Activated T-cell treated with anti-CD3 and anti-CD28 coated beads for 4 hours (primary cell): ENCODE data around the gene MYBPC2.
A peak's percentile ranks its signal among the peaks of the same experiment; 100 is the strongest.

ENCODE experiments used
- DNase-seq: peaks from one replicate; pipeline ENCODE4 v3.0.0-alpha.2; 2020

The MYBPC2 gene

GRCh38 chr19:50410109-50410508 lies 22.6 kb upstream of the MYBPC2 start:
- no peak for DNase-seq

GRCh38 chr19:50412419-50412818 lies 20.3 kb upstream of the MYBPC2 start:
- no peak for DNase-seq

- DNase-seq, result no peak
These were observed 19.6 kb upstream of the MYBPC2 start for GRCh38 chr19:50413096-50413495.

GRCh38 chr19:50413531-50413930 lies 19.2 kb upstream of the MYBPC2 start:
- no peak for DNase-seq

DNA sequence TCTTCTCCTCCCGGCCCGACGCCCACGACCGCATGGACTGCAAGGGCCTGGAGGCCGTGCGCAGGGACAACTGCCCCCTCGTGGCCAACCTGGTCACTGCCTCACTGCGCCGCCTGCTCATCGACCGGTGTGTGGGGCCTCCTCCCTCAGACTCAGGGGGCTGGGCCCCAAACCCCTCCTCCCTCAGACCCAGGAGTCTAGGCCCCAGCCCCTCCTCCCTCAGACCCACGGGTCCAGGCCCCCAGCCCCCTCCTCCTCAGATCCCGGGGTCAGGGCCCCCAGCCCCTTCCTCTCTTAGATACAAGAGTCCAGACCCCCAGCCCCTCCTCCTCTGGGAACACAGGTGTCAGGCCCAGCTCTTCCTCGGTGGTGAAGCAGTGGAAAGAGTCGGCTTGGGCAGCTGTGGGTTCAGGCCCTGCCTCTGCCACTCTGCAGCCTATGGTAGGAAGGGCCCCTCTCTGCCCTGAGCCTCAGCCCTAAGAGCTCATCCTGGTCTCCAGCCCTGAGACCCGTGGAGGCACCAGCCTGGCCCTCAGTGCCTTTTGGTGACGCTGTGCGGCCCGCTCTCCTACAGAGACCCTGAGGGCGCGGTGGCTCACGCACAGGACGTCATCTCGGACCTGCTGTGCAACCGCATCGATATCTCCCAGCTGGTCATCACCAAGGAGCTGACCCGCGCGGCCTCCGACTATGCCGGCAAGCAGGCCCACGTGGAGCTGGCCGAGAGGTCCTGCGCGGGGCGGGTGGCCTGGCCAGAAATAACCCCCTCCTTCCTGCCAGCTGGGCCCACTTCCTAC lies 17.6 kb upstream of the MYBPC2 start:
- peak; percentile 72 for DNase-seq

GRCh38 chr19:50415661-50416033 lies 17.0 kb upstream of the MYBPC2 start:
- DNase-seq, result no peak

DNA sequence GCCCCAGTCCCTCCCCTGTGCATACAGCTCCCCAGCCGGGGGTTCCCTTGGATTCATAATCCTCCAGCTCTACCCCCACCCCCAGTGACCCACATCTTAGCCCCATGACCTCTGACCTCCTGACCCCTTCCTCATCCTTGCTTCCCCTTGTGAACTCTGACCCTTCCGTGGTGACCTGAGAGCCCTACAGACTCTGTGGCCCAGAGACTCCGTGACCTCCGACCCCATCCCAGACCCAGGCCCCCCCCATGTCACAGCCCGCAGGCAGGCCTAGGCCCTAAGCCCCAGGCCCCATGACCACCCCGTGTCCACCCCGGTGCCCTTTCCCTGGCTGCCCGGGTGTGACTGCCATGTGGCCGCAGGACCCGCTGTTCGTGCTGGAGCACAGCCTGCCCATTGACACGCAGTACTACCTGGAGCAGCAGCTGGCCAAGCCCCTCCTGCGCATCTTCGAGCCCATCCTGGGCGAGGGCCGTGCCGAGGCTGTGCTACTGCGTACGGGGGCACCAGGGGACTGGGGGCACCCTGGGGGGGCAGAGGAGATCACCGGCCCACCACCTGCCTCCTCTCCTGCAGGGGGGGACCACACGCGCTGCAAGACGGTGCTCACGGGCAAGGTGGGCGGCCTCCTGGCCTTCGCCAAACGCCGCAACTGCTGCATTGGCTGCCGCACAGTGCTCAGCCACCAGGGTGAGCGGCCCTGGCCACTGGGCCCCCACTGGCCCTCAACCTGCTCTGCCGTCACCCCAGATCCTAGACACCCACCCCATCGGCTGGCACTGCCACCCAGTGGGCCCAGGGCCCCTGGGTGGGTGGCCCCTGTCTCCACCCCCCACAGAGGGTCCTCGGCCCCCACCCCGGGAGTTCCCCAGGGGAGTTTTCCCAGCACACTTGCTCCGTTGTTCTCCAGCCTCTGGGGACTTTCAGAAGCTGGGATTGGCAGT lies 16.4 kb upstream of the MYBPC2 start:
- DNase-seq, result no peak

DNA sequence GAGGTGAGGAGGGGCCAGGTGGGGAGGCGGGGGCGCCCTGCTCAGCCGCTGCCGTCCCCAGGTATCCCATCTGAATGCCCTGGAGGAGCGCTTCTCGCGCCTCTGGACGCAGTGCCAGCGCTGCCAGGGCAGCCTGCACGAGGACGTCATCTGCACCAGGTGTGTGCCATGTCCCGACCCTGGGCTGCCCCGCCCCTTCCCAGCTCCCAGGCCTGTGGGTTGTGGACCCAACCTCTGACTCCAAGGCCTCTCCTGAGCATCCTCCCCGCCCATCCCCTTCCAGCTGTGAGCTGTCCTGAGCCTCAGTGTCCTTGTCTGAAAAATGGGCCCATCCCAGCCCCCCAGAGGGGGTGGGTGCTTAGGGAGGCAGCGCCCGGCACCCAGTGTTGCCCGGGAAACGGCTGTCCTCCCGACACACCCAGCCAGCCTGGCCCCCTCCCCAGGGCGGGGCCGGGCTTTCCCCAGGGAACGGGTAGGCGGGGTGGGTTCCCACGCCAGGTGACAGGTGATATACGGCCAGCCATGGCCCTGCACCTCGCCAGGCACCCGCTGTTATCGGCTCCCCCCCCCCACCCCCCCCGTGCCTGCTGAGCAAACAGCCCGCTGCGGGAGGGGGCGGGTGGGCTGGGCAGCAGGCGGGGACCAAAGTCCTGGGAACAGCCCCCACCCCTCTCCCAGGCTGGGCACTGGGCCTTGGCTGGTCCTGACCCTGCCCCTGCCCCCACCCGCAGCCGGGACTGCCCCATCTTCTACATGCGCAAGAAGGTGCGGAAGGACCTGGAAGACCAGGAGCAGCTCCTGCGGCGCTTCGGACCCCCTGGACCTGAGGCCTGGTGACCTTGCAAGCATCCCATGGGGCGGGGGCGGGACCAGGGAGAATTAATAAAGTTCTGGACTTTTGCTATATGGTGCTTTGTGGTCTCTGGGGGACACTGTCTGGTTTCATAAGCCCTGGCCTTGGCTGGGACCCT lies 15.3 kb upstream of the MYBPC2 start:
- DNase-seq, result no peak

- DNase-seq, result no peak
These were observed 14.3 kb upstream of the MYBPC2 start, which contains the start of gene SPIB for GRCh38 chr19:50418176-50419021. SPIB (plus strand) TSS chr19:50418938; CDS start chr19:50418963, 25 bp downstream.

DNA sequence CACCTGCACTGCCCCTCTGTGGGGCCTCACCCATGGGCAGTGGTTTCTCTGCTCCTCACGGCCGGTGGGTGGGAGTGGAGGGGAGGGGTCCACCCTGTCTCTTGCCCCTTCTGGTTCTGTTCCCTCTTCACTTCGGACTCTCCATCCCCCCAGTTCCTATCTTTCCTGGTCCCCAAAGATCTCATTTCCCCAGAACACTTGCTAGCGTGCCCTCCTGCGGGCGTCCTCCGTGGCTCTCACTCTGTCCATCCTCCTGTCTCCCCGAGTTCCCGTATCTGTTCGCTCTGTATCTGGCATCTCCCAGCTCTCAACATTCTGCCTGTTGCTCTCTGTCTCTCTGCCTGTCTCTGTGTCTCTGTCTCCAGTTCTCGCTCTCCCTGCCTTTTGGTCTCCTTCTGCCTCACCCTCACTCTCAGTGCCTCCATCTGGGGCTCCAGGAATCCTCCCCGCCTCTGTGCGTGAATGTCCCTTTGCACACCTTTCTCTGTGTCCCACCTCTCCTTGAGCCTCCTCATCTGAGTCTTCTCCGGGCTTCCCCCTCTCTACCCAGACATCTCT lies 13.6 kb upstream of the MYBPC2 start:
- no peak for DNase-seq

DNA sequence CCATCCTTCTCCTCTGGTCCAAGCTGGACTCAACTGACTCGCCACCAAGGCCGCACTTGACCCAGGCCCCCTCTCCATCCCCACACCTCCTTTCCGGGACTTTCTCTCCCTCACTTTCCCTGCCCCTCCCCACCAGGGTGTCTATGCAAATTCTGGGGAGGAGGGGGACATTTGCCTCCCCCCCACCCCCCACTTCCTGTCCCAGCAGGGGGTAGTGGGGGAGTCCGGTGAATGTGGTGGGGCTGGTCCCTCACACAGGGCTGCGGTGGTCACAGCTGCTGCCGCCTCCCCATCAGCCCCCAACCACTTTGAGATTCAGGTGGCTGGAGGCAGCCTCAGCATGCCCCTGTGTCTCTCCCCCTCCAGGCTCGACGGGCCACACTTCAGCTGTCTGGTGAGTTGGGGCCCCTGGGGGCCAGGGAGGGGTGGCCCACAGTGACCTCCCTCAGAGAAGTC lies 13.1 kb upstream of the MYBPC2 start:
- no peak for DNase-seq

GRCh38 chr19:50420127-50420526 lies 12.6 kb upstream of the MYBPC2 start:
- no peak for DNase-seq

DNA sequence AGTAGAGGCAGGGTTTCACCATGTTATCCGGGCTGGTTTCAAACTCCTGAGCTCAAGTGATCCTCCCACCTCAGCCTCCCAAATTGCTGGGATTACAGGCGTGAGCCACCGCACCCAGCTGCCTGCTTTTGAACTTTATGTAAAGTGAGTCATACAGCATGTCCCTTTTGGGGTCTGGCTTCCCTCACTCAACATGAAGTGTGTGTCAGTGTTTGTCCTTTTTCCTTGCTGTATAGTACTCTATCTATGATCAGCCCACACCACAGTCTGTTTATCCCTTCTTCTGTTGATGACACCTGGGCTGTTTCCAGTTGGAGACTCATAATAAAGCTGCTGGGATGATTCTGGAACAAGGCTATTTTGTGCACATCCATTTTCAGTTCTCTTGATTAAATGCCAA lies 11.9 kb upstream of the MYBPC2 start:
- DNase-seq, result no peak

GRCh38 chr19:50422397-50423278 lies 10.1 kb upstream of the MYBPC2 start:
- no peak for DNase-seq

- DNase-seq, result no peak
These were observed 9.2 kb upstream of the MYBPC2 start for GRCh38 chr19:50423279-50424113.

GRCh38 chr19:50425581-50425980 lies 7.1 kb upstream of the MYBPC2 start:
- no peak for DNase-seq

GRCh38 chr19:50427318-50427925 lies 5.3 kb upstream of the MYBPC2 start:
- DNase-seq, result no peak

DNA sequence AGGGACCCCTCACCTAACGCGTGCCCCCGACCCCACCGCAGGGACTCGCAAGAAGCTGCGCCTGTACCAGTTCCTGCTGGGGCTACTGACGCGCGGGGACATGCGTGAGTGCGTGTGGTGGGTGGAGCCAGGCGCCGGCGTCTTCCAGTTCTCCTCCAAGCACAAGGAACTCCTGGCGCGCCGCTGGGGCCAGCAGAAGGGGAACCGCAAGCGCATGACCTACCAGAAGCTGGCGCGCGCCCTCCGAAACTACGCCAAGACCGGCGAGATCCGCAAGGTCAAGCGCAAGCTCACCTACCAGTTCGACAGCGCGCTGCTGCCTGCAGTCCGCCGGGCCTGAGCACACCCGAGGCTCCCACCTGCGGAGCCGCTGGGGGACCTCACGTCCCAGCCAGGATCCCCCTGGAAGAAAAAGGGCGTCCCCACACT lies 4.7 kb upstream of the MYBPC2 start:
- no peak for DNase-seq
